Epithelial cell of proximal tubule (primary cell): ENCODE data around the gene NCAPH2. TPM values are rescaled to one million over a fixed set of nuclear protein-coding genes. Genes with fewer than 3 reads are reported as not detected.

Experiments used
- DNase-seq: peaks from one replicate; pipeline ENCODE4 v3.0.0-alpha.2; 2011; ENCODE audit warnings: low read depth
- H3K4me3 ChIP-seq: 2 replicates; pipeline ENCODE4 v1.5.1; 2011; ENCODE audit warnings: low read depth, mild to moderate bottlenecking, low read length
- total RNA-seq: library from RNA; depleted of rRNA; stranded (reverse); fragments of >200 nt; gene quantifications from 2 replicates; pipeline ENCODE4 v1.2.3, GENCODE V29; 2015
- TF ChIP-seq, protein P1 (sequence below): conservative IDR thresholded peaks from 2 replicates; pipeline ENCODE4 v1.5.1; 2012; ENCODE audit warnings: low read depth, mild to moderate bottlenecking, low read length

Gene NCAPH2
- total RNA-seq, 1 donor from 2014 or later = 69.3 TPM

DNA sequence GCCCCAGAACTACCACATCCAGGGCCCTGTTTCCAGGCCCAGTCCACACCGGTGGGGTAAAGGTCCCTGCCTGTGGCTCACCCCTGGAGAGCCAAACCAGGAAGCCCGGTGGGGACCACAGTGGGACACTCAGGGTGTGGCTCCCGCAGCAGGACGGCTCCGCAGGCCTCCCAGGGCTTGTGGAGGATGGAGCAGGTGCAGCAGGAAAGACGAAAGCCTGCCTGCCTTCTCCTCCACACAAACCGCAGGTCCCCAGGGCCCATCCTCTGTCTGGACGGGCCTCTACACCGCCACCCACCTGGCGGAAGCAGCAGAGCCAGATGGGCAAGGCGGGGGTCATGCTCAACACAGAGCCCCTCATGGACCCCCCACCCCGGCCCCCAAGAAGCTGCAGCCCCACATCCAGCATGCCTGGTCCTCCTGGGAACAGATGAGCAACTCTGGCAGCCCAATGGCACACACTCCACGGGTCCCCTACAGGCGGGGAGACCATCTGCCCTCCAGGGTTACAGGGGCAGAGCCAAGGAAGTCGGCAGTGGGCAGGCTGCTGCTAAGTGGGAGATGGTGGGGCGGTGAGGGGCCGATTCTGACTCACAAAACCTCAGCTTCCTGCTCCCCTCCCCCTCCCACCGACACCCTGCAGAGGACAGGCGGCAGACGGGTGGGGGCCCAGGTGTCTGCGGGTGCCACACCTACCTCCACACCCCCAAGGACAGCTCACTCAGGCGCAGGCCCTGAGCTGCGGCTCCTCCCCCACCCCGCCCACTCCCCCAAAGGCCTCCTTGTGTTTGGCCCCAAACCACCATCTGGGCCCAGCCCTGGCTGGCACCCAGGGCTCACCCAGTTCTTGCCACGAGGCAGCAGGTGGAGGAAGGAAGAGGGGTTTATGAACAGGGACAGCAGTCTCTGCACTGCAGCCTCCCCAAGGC lies 38.4 kb upstream of the NCAPH2 start:
- TF ChIP-seq, protein P1, sequence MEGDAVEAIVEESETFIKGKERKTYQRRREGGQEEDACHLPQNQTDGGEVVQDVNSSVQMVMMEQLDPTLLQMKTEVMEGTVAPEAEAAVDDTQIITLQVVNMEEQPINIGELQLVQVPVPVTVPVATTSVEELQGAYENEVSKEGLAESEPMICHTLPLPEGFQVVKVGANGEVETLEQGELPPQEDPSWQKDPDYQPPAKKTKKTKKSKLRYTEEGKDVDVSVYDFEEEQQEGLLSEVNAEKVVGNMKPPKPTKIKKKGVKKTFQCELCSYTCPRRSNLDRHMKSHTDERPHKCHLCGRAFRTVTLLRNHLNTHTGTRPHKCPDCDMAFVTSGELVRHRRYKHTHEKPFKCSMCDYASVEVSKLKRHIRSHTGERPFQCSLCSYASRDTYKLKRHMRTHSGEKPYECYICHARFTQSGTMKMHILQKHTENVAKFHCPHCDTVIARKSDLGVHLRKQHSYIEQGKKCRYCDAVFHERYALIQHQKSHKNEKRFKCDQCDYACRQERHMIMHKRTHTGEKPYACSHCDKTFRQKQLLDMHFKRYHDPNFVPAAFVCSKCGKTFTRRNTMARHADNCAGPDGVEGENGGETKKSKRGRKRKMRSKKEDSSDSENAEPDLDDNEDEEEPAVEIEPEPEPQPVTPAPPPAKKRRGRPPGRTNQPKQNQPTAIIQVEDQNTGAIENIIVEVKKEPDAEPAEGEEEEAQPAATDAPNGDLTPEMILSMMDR = no peak
- no peak overlapping the region for H3K4me3 ChIP-seq
- DNase-seq = no peak

GRCh38 chr22:50470491-50470890 lies 37.5 kb upstream of the NCAPH2 start:
- H3K4me3 ChIP-seq = no peak overlapping the region
- TF ChIP-seq, protein P1 = no peak
- no peak for DNase-seq

GRCh38 chr22:50471197-50471847 lies 36.7 kb upstream of the NCAPH2 start:
- no peak overlapping the region for H3K4me3 ChIP-seq
- no peak for DNase-seq
- TF ChIP-seq, protein P1 = no peak

DNA sequence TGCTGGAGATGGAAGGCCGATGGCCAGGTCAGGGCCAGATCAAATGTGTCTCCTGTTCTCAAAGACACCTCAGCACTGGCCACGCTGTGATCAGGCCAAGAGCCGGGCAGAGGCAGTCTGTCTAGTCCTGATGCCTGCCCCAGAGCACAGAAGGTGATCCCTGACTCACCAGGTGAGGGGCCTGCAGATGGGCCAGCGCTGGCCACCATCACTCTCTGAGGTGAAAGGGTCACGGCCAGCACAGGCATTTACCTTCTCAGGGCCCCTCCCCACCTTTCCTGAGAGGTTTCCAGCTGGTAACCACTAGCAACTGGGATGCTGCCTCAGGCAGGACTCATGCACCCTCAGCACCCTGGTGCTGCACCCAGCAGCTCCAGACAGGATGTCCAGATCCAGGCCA lies 36.1 kb upstream of the NCAPH2 start:
- no peak overlapping the region for H3K4me3 ChIP-seq
- TF ChIP-seq, protein P1 = no peak
- DNase-seq = no peak

- DNase-seq = no peak
- H3K4me3 ChIP-seq = no peak overlapping the region
- TF ChIP-seq, protein P1 = peak; percentile 53
Observed at GRCh38 chr22:50473088-50473487, 34.9 kb upstream of the NCAPH2 start.

GRCh38 chr22:50473855-50474671 lies 34.0 kb upstream of the NCAPH2 start:
- peak overlapping the region; percentile 79 for H3K4me3 ChIP-seq
- TF ChIP-seq, protein P1 = no peak
- no peak for DNase-seq
